Panc1 (cell line): ENCODE results near the gene LUZP2. TPM values are rescaled to one million over a fixed set of nuclear protein-coding genes. Genes with fewer than 3 reads are reported as not detected.

Source experiments
- ATAC-seq: fragments of 200-7000 bp; cut with Tn5 transposase; 2 replicates; pipeline ENCODE4 v1.9.1; 2020; ENCODE audit warnings: mild to moderate bottlenecking, moderate library complexity
- BruUV-seq: library from RNA; stranded (reverse); fragments of 400-500 nt; replicated peaks from 2 replicates; lab custom pipeline; 2021; lab: Mats Ljungman, UMichigan
- CTCF ChIA-PET: fragments of 300-600 bp; sonication (Branson Sonifier 250); formaldehyde crosslinking; loops from one replicate; lab custom pipeline; 2022; ENCODE audit warnings: antibody characterized with exemption; lab: Charles Lee
- POLR2A ChIA-PET: fragments of 300-600 bp; sonication (Branson Sonifier 250); formaldehyde crosslinking; loops from one replicate; lab custom pipeline; 2022; ENCODE audit warnings: antibody characterized with exemption; lab: Charles Lee
- DNase-seq: peaks from one replicate; pipeline ENCODE4 v3.0.0-alpha.2; 2010; ENCODE audit warnings: low read depth, low spot score
- H3K27ac ChIP-seq: 2 replicates; pipeline ENCODE4 v1.5.1; 2011; ENCODE audit warnings: mild to moderate bottlenecking, low read length, inconsistent platforms
- H3K27me3 ChIP-seq: fragments of 200-500 bp; sonication (Bioruptor generic); 2 replicates; pipeline ENCODE4 v1.6.0; 2014; ENCODE audit warnings: low read length, inconsistent platforms; ENCODE audit not compliant: control insufficient read depth, insufficient read depth
- H3K36me3 ChIP-seq: fragments of 200-500 bp; sonication (Bioruptor generic); 2 replicates; pipeline ENCODE4 v1.5.1; 2014; ENCODE audit warnings: inconsistent platforms, mild to moderate bottlenecking, low read length, moderate library complexity; ENCODE audit not compliant: control insufficient read depth, insufficient read depth
- H3K4me1 ChIP-seq: 2 replicates; pipeline ENCODE4 v1.5.1; 2011; ENCODE audit warnings: inconsistent platforms, mild to moderate bottlenecking, low read length, moderate library complexity; ENCODE audit not compliant: control insufficient read depth, insufficient read depth
- H3K4me3 ChIP-seq, 2 experiments: 2 replicates each; pipeline ENCODE4 v1.5.1; 2011 to 2012; ENCODE audit warnings: low read depth in 2 of 2, low read length in 2 of 2, mild to moderate bottlenecking in 2 of 2, inconsistent platforms in 1 of 2, moderate library complexity in 1 of 2
- H3K9me3 ChIP-seq: fragments of 200-500 bp; sonication (Bioruptor generic); 2 replicates; pipeline ENCODE4 v1.5.1; 2014; ENCODE audit warnings: low read depth, mild to moderate bottlenecking, inconsistent platforms, low read length, moderate library complexity; ENCODE audit not compliant: control insufficient read depth, insufficient read depth
- POLR2AphosphoS5 ChIP-seq: IDR thresholded peaks from 2 replicates; pipeline ENCODE4 v1.6.1; 2012; ENCODE audit warnings: mild to moderate bottlenecking, low read depth, low read length, moderate library complexity
- SIN3A ChIP-seq: IDR thresholded peaks from 2 replicates; pipeline ENCODE4 v1.6.1; 2012; ENCODE audit warnings: low read depth, mild to moderate bottlenecking, low read length, moderate library complexity, borderline replicate concordance; ENCODE audit not compliant: insufficient read depth
- TCF7L2 ChIP-seq: IDR thresholded peaks from 2 replicates; pipeline ENCODE4 v1.6.1; 2011; ENCODE audit warnings: mild to moderate bottlenecking, low read depth, low read length, inconsistent platforms
- in situ Hi-C: cut with HindIII; loops from 2 replicates; pipeline ENCODE4 v1.10.0; 2016; ENCODE audit warnings: low sequenced_read_pairs, low pct_unique_long_range_greater_than_20kb
- intact Hi-C: fragments of 100-400 bp; cut with micrococcal nuclease; formaldehyde crosslinking; loops from one replicate; pipeline ENCODE4 v1.10.0; 2022; ENCODE audit not compliant: unreplicated experiment
- total RNA-seq: library from RNA; stranded (reverse); gene quantifications from one replicate; pipeline ENCODE4 v1.2.1, GENCODE V29; 2021; ENCODE audit not compliant: unreplicated experiment
- TF ChIP-seq, protein P1 (sequence below), 2 experiments: IDR thresholded peaks; 2 replicates each; pipeline ENCODE4 v1.6.1; 2011 to 2012; ENCODE audit warnings: low read depth in 2 of 2, control low read depth in 1 of 2, low read length in 1 of 2, mild to moderate bottlenecking in 1 of 2, moderate library complexity in 1 of 2; ENCODE audit not compliant: insufficient read depth in 1 of 2
- TF ChIP-seq, protein P2 (sequence below): fragments of 450-650 bp; IDR thresholded peaks from 2 replicates; pipeline ENCODE4 v1.5.1; 2017; ENCODE audit warnings: mild to moderate bottlenecking

Gene LUZP2
- total RNA-seq, 1 experiment from 2014 or later, result 0.18 TPM

DNA sequence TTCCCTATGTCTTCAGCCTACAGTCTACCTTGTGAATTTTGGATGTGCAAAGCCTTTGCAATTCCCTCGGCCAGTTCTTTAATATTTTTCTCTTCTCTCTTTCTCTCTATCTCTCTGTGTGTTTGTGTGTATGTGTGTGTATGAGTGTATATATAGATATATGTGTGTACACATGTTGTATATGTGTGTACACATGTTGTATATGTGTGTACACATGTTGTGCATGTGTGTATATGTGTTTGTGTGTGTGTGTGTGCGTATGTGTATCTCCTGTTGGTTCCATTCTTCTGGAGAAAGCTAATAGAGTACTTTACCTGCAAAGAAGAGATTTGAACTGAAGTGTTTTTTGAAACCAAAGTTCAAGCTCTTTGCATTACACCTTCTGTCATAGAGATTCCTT lies 155.0 kb downstream of the LUZP2 start:
- DNase-seq, result no peak
- POLR2A ChIA-PET, result no interaction called here
- CTCF ChIA-PET, result no interaction called here

GRCh38 chr11:24653901-24654300 lies 157.0 kb downstream of the LUZP2 start:
- DNase-seq (no peak), ATAC-seq (no peak)
- in situ Hi-C loops (no loop called here), intact Hi-C loops (loop anchor here (10.0 kb wide), 1 partner anchor 1249 kb away; no protein-coding TSS in a partner anchor)
- TF ChIP-seq, protein P1, sequence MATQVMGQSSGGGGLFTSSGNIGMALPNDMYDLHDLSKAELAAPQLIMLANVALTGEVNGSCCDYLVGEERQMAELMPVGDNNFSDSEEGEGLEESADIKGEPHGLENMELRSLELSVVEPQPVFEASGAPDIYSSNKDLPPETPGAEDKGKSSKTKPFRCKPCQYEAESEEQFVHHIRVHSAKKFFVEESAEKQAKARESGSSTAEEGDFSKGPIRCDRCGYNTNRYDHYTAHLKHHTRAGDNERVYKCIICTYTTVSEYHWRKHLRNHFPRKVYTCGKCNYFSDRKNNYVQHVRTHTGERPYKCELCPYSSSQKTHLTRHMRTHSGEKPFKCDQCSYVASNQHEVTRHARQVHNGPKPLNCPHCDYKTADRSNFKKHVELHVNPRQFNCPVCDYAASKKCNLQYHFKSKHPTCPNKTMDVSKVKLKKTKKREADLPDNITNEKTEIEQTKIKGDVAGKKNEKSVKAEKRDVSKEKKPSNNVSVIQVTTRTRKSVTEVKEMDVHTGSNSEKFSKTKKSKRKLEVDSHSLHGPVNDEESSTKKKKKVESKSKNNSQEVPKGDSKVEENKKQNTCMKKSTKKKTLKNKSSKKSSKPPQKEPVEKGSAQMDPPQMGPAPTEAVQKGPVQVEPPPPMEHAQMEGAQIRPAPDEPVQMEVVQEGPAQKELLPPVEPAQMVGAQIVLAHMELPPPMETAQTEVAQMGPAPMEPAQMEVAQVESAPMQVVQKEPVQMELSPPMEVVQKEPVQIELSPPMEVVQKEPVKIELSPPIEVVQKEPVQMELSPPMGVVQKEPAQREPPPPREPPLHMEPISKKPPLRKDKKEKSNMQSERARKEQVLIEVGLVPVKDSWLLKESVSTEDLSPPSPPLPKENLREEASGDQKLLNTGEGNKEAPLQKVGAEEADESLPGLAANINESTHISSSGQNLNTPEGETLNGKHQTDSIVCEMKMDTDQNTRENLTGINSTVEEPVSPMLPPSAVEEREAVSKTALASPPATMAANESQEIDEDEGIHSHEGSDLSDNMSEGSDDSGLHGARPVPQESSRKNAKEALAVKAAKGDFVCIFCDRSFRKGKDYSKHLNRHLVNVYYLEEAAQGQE (IDR thresholded peaks at IDR 0.05; ENCODE audit: insufficient read depth in 1 of 2, low read depth in 2 of 2, low read length in 1 of 2), result no peak
- TF ChIP-seq POLR2AphosphoS5 (no peak), SIN3A (no peak), TCF7L2 (no peak)
- TF ChIP-seq, protein P2, sequence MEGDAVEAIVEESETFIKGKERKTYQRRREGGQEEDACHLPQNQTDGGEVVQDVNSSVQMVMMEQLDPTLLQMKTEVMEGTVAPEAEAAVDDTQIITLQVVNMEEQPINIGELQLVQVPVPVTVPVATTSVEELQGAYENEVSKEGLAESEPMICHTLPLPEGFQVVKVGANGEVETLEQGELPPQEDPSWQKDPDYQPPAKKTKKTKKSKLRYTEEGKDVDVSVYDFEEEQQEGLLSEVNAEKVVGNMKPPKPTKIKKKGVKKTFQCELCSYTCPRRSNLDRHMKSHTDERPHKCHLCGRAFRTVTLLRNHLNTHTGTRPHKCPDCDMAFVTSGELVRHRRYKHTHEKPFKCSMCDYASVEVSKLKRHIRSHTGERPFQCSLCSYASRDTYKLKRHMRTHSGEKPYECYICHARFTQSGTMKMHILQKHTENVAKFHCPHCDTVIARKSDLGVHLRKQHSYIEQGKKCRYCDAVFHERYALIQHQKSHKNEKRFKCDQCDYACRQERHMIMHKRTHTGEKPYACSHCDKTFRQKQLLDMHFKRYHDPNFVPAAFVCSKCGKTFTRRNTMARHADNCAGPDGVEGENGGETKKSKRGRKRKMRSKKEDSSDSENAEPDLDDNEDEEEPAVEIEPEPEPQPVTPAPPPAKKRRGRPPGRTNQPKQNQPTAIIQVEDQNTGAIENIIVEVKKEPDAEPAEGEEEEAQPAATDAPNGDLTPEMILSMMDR, result no peak
- no peaks in the 10 kb centered on the region for H3K36me3 ChIP-seq
- H3K4me3 ChIP-seq, result no peak overlapping the region
- no peaks in the 10 kb centered on the region for H3K27me3 ChIP-seq
- no TSS peak for BruUV-seq
- no peaks in the 10 kb centered on the region for H3K9me3 ChIP-seq
- ChIA-PET POLR2A (no interaction called here), CTCF (no interaction called here)
- H3K27ac ChIP-seq, result no peak overlapping the region
- H3K4me1 ChIP-seq, result no peaks in the 10 kb centered on the region

More for the DNA sequence above, 155.0 kb downstream of the LUZP2 start:
- no peaks in the 10 kb centered on the region for H3K9me3 ChIP-seq
- no peak for TF ChIP-seq POLR2AphosphoS5
- no peak for TF ChIP-seq TCF7L2
- no peak for TF ChIP-seq SIN3A
- TF ChIP-seq, protein P1 (IDR thresholded peaks at IDR 0.05; ENCODE audit: insufficient read depth in 1 of 2, low read depth in 2 of 2, low read length in 1 of 2), result no peak
- TF ChIP-seq, protein P2, result no peak
- H3K27me3 ChIP-seq, result no peaks in the 10 kb centered on the region
- no peaks in the 10 kb centered on the region for H3K36me3 ChIP-seq
- ATAC-seq, result no peak
- no peaks in the 10 kb centered on the region for H3K4me1 ChIP-seq
- H3K27ac ChIP-seq, result no peak overlapping the region
- BruUV-seq, result no TSS peak
- H3K4me3 ChIP-seq, result no peak overlapping the region
- in situ Hi-C loops (no loop called here), intact Hi-C loops (loop anchor here (10.0 kb wide), 1 partner anchor 1247 kb away; no protein-coding TSS in a partner anchor)
